ENCODE data around the gene ALPK3.

DNA sequence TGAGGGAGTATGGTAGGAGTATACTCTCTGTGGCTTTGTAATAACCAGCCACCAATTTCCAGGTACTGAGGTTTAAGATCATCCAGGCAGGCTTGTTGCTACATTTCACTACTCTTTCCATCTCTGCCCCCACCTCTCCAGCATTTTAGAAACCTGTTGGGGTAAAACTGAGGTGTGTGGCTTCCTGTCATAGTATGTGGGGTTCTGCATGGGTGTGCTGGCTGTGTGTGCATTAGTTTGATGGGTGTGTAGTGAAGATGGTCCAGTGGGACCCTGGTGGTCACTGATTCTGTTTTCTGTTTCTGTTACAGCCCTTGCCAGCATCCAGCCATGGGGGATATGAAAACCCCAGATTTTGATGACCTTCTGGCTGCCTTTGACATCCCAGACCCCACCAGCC is 34.8 kb upstream of the ALPK3 start:
- TF ChIP-seq, protein P1, sequence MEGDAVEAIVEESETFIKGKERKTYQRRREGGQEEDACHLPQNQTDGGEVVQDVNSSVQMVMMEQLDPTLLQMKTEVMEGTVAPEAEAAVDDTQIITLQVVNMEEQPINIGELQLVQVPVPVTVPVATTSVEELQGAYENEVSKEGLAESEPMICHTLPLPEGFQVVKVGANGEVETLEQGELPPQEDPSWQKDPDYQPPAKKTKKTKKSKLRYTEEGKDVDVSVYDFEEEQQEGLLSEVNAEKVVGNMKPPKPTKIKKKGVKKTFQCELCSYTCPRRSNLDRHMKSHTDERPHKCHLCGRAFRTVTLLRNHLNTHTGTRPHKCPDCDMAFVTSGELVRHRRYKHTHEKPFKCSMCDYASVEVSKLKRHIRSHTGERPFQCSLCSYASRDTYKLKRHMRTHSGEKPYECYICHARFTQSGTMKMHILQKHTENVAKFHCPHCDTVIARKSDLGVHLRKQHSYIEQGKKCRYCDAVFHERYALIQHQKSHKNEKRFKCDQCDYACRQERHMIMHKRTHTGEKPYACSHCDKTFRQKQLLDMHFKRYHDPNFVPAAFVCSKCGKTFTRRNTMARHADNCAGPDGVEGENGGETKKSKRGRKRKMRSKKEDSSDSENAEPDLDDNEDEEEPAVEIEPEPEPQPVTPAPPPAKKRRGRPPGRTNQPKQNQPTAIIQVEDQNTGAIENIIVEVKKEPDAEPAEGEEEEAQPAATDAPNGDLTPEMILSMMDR (optimal IDR thresholded peaks at IDR 0.05 in 1 of 3, IDR thresholded peaks at IDR 0.05 in 1 of 3, conservative IDR thresholded peaks at IDR 0.05 in 1 of 3; ENCODE audit: extremely low read depth in 1 of 3, insufficient read depth in 2 of 3, low read length in 3 of 3), result no peak
- no peak for TF ChIP-seq EZH2 (IDR thresholded peaks at IDR 0.05; ENCODE audit: low read length)
